HL-60/S4 treated with phorbol 12-myristate 13-acetate at 8.2 ng/mL for 4 days and 3 days (cell line): Measurements from ENCODE around the gene ZSWIM5.

Source experiments
- in situ Hi-C: fragments of 300-500 bp; cut with MboI; formaldehyde crosslinking; loops from 2 replicates; pipeline ENCODE4 v1.15.0; 2022; ENCODE audit warnings: low sequenced_read_pairs

ZSWIM5 gene

DNA sequence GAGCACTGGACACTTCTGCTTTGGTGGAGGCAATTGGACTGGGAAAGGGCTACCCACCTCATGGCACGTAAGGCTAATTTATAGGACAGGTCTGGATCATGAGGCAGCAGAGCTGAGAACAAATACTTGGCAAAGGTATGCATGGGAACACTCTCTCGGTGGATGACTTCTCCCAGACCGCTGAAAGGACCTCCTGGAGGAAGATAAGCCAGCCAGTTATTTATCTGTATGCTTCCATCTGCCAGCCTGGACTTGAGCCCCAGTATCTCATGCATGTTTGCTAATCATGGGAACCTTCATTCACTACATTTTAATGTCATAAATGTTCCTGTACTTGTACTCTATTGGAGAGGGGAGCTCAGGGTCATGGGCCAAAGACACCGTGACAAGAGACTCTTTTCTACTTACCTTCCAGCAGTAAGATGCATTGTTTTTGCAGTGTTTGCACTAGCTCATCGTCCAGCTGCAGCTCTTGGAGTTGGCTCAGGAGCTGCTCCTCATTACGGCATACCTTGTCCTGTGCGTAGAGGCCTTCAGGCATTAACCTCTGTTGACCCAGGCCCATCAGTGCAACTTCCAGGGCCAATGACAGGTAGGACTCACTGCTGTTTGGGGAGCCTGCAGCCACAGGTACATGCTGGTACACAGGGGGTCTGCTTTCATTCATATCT is 170.6 kb downstream of the ZSWIM5 start:
- in situ Hi-C loops: no loop called here

GRCh38 chr1:45033356-45033755 is 173.0 kb downstream of the ZSWIM5 start:
- in situ Hi-C loops: no loop called here

- in situ Hi-C loops: no loop called here
Observed at GRCh38 chr1:45032837-45033236, 173.6 kb downstream of the ZSWIM5 start.

GRCh38 chr1:45026446-45026845 is 180.0 kb downstream of the ZSWIM5 start:
- in situ Hi-C loops: no loop called here

DNA sequence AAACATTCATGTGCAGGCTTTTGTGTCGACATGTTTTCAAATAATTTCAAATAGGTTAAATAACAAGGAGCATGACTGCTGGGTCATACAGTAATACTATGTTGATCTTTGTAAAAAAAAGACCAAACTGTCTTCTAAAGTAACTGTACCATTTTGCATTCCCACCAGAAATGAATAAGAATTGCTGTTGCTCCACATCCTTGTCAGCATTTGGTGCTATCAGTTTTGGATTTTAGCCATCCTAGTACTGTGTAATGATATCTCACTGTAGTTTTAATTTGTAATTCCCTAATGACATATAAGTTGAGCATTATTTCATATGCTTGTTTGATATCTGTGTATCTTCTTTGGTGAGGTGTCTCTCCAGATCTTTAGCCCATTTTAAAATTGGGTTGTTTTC is 182.7 kb downstream of the ZSWIM5 start:
- in situ Hi-C loops: no loop called here

DNA sequence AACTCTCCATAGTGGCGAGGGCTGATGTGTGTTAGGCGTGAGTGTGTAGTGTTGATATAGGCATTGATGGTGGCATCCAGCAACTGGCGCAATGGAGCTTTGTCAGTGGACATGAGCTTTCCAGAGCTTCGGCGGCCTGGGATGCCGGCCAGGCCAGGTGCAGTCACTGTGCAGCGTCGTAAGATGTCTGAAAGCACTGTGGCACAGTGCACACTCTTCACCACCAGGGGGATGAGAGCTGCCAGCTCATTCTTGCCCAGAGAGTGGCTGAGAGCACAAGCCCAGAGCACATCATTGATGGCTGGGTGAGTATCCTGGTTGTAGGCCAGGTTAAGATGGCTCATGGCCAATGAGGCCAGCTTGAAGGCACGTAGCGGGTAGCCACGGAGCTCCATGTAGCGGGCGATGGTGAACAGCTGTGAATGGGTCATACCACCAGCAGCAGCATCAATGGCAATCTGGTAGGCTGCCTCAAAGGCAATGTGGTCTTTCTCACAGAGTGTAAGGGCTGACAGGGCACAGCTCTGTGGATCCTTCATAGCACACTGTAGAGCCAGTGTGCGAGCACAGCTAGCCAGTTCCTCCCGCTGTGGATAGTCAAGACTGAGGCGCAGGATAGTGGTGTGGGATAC is 187.7 kb downstream of the ZSWIM5 start:
- in situ Hi-C loops: loop anchor here (10.0 kb wide), 2 partner anchors 286 to 476 kb away; partner anchors contain the start of gene TESK2

DNA sequence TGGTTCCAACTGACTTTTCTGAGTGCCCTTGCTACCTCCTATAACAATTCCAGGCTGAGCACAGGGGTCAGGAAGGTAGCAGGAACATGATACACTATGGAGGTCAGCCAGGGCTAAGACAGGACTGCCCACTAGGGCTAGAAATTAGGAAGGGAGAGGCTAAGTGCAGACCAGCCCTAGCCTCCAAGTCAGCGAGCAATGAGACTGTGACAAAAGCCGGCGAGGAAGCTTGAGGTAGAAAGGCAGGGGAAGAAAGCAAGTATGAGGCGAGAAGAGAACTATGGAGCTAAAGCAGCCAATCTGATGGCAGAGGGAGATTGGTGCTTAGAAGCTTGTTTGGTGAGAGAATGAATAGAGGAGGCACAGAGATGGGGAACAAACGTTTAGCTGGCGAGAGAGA is 189.6 kb downstream of the ZSWIM5 start:
- in situ Hi-C loops: loop anchor here (10.0 kb wide), 2 partner anchors 288 to 478 kb away; partner anchors contain the start of gene TESK2

- in situ Hi-C loops: loop anchor here (10.0 kb wide), 2 partner anchors 289 to 479 kb away; partner anchors contain the start of gene TESK2
Observed at GRCh38 chr1:45016090-45016697, 190.2 kb downstream of the ZSWIM5 start.

DNA sequence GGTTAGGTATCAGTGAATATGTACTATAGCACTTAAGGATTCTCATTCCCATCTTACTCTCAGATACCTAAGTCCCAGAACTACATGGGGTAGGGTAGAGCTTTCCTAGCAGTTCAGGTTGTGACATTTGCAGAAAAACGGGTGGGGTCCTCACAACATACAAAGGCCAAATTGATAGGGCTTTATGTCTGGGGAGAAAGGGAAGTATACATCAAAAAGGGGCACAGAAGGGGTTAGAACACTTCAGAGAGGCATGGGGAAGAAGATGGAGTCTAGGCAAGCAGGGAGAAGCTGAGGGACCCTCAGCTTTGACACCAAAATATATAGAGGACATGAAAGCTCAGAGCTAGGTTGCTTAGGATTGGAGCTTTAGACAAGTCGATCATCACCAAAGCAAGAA is 190.7 kb downstream of the ZSWIM5 start:
- in situ Hi-C loops: loop anchor here (10.0 kb wide), 2 partner anchors 289 to 479 kb away; partner anchors contain the start of gene TESK2

GRCh38 chr1:45014321-45015028 is 191.9 kb downstream of the ZSWIM5 start:
- in situ Hi-C loops: loop anchor here (10.0 kb wide), 2 partner anchors 290 to 480 kb away; partner anchors contain the start of gene TESK2

GRCh38 chr1:45013551-45014209 is 192.7 kb downstream of the ZSWIM5 start:
- in situ Hi-C loops: loop anchor here (10.0 kb wide), 2 partner anchors 291 to 481 kb away; partner anchors contain the start of gene TESK2

GRCh38 chr1:45012639-45013278 is 193.6 kb downstream of the ZSWIM5 start:
- in situ Hi-C loops: loop anchor here (10.0 kb wide), 2 partner anchors 292 to 482 kb away; partner anchors contain the start of gene TESK2

DNA sequence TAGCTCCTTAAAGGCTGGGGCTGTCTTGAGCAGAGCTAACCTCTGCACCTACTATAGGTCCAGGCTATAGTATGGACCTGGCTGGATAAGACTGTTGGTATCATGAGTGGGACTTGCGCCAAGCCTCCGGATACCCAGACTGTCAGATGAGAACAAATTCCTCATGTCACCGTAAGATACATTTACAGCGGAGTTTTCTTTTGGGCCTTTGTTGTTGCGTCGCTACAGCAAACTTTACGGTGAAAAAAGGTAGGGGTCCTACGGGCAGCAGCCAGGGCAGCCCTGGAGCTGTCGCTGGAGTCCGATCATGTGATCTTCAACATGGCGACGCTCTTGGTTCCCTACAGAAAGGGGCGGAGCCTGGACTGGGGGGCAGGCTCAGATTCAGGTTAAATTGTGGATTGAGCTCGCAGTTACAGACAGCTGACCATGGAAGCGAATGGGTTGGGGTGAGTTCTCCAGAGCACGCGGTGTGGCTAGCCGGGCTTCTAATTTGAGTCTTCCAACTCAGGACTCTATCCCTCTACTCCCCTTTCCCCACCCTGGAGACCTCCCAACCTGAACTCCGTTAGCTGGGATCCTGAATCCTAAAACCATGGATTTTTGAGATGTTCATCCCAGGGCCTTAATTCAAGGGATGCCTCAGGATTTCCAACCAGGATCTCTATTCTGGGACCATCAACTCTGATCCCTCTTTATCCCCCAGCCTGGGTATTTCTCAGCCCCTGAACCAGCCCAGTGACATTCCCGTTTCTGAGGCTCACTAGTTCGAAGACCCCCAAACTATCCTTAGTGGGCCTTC is 194.4 kb downstream of the ZSWIM5 start, which contains the start of gene UROD:
Gene UROD (plus strand): TSS at position 418 of the 802 bp plus-strand sequence. CDS start 12 bp downstream, at position 430.
- in situ Hi-C loops: loop anchor here (10.0 kb wide), 2 partner anchors 293 to 483 kb away; partner anchors contain the start of gene TESK2

DNA sequence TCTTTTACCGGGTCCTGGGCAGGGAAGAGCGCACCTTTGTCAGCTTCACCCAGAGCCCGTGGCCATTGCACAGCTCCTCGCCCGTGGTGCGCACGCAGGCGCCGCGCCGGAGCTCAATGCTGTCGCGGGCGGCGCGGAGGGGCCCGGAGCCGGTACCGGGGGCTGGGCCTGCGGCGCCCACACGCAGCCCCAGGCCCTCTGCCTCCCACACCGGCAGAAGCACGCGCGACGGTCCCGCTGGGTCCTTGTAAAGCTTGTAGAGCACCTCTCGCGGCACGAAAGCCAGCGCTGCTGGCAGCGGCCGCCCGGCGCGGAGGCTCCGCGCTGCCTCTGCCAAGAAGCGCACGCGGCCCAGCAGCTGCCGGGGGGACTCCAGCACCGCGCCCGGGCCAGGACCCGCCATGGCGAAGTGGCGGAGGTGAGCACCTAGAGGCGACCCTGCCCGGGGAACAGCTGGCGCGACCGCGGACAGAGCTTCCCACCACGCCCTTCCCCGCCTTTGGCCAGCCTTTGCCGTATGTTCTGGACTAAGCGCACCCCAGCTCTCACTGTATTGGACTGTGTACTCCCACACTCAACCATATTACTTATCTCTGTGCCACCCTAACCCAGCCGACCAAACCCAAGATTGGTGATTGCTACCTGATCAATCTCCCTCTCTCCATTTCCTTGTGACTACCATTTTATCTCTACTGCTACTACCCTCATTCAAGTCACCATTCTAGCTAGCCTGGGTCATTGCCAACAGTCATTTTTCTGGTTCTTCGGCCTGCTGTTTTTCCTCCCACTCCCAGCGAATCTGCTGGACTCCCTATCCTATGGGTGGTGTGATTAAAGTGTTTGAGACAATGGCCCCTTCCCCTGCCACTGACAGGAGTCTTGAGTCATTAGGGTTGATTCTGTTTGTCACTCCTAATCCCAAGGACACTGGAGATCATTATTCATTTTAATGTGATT is 195.3 kb downstream of the ZSWIM5 start, which contains the start of gene HECTD3:
Gene HECTD3 (minus strand): TSS at position 470 of the 957 bp plus-strand sequence. CDS start 67 bp downstream, at position 403.
- in situ Hi-C loops: loop anchor here (10.0 kb wide), 2 partner anchors 294 to 484 kb away; partner anchors contain the start of gene TESK2

DNA sequence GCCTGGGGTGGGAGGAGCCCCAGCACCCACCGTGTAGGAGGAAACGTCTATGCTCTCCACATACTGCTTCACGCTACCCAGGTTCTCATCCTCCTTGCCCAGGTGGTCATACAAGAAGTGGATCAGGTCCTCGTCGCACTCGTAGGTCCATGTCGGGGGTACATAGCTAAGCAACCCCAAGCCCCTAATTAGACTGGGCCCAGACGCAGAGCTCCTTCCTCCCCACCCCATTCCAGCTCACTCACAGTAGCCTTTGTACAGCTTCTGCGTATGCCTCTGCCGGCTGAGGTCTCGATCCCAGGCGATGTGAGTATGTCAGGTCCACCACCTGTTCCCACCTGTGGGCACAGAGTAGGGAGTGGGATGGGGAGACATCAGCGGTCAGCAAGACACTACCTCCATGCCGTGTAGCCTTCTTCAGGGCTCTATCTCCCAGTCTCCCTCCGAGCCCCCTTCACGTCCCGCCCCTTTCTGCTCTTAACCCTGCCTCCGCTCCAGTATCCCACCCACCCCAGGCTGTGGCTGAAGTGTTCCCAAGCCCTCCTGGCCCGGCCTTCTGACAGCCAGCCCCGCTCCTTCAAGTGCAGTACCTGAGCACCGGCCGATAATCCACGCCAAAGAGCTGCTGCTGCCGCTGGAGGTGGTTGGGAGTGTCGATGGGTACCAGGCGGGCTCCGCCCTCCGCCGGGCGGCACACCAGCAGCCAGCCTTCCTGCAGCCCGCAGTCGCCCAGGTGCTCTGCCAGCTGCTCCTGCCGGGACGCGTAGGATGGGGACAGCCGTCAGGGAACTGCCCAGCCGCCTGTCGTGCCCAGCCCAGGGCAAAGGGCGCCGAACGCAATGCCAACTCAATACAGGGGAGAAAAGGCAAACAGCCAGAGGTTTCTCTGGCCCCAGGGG is 196.2 kb downstream of the ZSWIM5 start:
- in situ Hi-C loops: loop anchor here (10.0 kb wide), 2 partner anchors 295 to 485 kb away; partner anchors contain the start of gene TESK2

DNA sequence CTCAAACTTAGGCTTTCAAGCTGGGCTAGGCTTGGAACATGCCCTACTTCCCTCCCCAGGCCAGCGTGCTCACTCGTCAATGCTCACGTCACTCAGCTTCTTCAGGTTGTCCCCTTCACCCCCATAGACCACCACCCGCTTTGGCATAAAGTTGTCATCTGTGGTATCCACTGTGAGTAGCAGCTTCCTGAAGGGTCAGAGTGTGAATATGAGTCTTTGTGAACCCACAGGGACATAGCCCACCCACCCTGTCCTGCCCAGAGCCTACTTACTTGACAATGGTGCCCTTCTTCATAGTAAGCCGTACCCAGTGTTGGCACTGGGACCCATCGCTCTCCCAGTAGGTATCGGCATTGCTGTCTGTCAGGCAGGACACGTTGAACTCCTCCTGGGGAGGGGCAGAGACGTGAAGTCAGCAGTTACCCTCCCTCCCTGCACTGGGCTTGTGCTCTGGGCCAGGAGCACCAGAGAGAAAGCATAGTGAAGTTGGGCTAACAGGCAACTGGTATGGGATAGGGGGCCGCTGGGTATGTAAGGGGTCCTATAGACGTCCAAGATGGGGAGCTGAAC is 197.0 kb downstream of the ZSWIM5 start:
- in situ Hi-C loops: no loop called here
